GM21619 (cell line): Measurements from ENCODE around the gene FBLN2.

Source experiments
- ATAC-seq: cut with Tn5 transposase; IDR thresholded peaks from one replicate; pipeline ENCODE4 v1.9.1; 2021; ENCODE audit not compliant: unreplicated experiment

The FBLN2 gene

GRCh38 chr3:13620281-13620680 lies 71.4 kb downstream of the FBLN2 start:
- no peak for ATAC-seq

- ATAC-seq, result no peak
These were observed 71.9 kb downstream of the FBLN2 start for GRCh38 chr3:13620776-13621365.

- no peak for ATAC-seq
These were observed 72.7 kb downstream of the FBLN2 start for GRCh38 chr3:13621381-13622221.

- no peak for ATAC-seq
These were observed 73.4 kb downstream of the FBLN2 start for GRCh38 chr3:13622356-13622755.

GRCh38 chr3:13623101-13623654 lies 74.3 kb downstream of the FBLN2 start:
- no peak for ATAC-seq

GRCh38 chr3:13624021-13624420 lies 75.1 kb downstream of the FBLN2 start:
- no peak for ATAC-seq

- ATAC-seq, result no peak
These were observed 75.8 kb downstream of the FBLN2 start for GRCh38 chr3:13624671-13625125.

- ATAC-seq, result no peak
These were observed 77.5 kb downstream of the FBLN2 start for GRCh38 chr3:13626396-13626795.

GRCh38 chr3:13626915-13627460 lies 78.1 kb downstream of the FBLN2 start:
- no peak for ATAC-seq

GRCh38 chr3:13627681-13628080 lies 78.8 kb downstream of the FBLN2 start:
- no peak for ATAC-seq

GRCh38 chr3:13628432-13628831 lies 79.5 kb downstream of the FBLN2 start:
- ATAC-seq, result no peak

- ATAC-seq, result no peak
These were observed 80.1 kb downstream of the FBLN2 start for GRCh38 chr3:13628841-13629551.

- ATAC-seq, result no peak
These were observed 80.7 kb downstream of the FBLN2 start for GRCh38 chr3:13629644-13630043.

- ATAC-seq, result no peak
These were observed 82.3 kb downstream of the FBLN2 start for GRCh38 chr3:13631256-13631655.

- no peak for ATAC-seq
These were observed 84.3 kb downstream of the FBLN2 start for GRCh38 chr3:13633176-13633575.

GRCh38 chr3:13634151-13634550 lies 85.2 kb downstream of the FBLN2 start:
- no peak for ATAC-seq

- ATAC-seq, result no peak
These were observed 85.7 kb downstream of the FBLN2 start for GRCh38 chr3:13634615-13635014.

GRCh38 chr3:13636186-13636585 lies 87.3 kb downstream of the FBLN2 start:
- no peak for ATAC-seq

- ATAC-seq, result no peak
These were observed 87.9 kb downstream of the FBLN2 start for GRCh38 chr3:13636874-13637273.

GRCh38 chr3:13637311-13637891 lies 88.5 kb downstream of the FBLN2 start:
- ATAC-seq, result no peak

GRCh38 chr3:13637953-13638352 lies 89.0 kb downstream of the FBLN2 start:
- ATAC-seq, result no peak
